NCI-H510A treated with DMSO at 0.1 percent for 48 hours (cell line): ENCODE results near the gene TBC1D2.
"Not testable (repeated sequence)": the region's sequence is repeated elsewhere in the genome, so short reads cannot be mapped to it uniquely, and the experiment has no call there.

Source experiments
- DNase-seq: peaks from one replicate; lab custom pipeline; 2025; lab: John Stamatoyannopoulos, UW

The TBC1D2 gene

DNA sequence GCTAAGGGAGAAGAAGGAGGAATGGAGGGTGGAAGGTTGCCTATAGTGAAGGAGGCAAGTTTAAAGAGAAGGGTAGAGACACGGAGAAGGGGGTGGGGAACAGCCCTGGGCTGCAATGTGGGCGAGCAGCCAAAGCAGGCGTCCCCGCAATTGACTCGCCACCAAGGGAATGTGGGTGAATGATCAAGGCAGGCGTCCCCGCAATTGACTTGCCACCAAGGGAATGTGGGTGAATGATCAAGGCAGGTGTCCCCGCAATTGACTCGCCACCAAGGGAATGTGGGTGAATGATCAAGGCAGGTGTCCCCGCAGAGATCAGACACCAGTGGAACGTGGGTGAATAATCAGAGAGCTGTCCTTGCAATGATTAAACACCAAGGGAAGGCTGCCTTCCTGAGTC is 14.8 kb upstream of the TBC1D2 start:
- not testable (repeated sequence) for DNase-seq

GRCh38 chr9:98269652-98270051 is 14.2 kb upstream of the TBC1D2 start:
- DNase-seq: not testable (repeated sequence)

DNA sequence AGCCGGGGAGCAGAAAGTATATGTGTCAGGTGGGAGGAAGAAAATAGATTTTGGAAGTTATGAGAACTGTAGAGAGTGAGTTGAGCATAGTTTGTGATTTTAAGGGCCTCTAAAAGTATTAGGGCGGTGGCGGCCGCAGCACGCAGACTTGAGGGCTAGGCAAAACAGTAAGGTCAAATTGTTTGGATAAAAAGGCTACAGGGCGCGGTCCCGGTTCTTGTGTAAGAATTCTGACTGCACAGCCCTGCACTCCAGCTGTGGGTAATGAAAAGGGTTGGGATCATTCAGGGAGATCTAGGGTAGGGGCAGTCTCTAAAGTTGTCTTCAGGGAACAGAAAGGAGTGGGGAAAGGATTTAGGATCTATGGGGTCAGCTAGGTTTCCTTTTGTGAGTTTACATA is 12.1 kb upstream of the TBC1D2 start:
- not testable (repeated sequence) for DNase-seq

GRCh38 chr9:98264516-98264915 is 9.1 kb upstream of the TBC1D2 start:
- no peak for DNase-seq

DNA sequence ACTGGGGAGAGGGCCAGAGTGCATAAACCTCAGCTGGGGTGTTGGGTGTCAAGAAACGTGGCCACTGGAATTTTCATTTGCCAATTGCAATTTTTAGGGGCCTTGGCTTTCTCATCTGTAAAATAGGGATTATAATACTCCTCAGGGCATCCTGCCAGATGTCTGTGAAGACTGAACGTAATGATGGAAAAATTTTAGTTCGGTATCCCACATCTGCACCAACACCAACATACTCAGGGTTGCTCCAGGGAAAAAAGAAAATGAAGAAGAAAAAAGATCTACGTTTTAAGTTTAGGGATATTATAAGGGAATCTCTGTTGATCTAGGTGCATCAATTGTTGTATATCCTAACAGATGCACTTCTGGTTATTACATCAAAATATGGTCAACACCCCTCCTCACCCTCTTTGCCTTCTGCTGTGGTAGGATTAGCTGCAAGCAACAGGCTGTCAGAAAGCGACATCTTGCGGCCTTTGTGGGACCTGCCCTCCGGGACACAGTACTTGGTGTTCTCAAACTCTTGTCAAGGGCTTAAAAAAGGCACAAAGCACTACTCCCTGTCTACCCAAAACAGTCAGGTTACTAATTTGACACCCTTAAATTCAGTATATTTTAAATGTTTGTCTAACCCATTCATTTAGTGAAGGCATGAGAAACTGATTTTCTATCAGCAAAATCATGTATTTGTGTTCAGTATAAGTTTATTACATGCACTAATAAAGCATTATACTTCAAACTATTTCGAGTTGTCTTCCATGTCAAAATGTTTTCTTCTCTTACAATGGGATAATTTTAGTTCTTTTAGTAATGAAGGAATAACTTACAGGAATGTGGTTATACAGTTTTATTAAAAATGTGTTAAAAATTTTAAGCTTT is 8.3 kb upstream of the TBC1D2 start:
- DNase-seq: peak; percentile 76

- no peak for DNase-seq
Measured at GRCh38 chr9:98263080-98263479, 7.6 kb upstream of the TBC1D2 start.

- DNase-seq: no peak
Measured at GRCh38 chr9:98262056-98262455, 6.6 kb upstream of the TBC1D2 start.

GRCh38 chr9:98260635-98261034 is 5.2 kb upstream of the TBC1D2 start:
- DNase-seq: no peak

- DNase-seq: no peak
Measured at GRCh38 chr9:98259791-98260190, 4.3 kb upstream of the TBC1D2 start.

DNA sequence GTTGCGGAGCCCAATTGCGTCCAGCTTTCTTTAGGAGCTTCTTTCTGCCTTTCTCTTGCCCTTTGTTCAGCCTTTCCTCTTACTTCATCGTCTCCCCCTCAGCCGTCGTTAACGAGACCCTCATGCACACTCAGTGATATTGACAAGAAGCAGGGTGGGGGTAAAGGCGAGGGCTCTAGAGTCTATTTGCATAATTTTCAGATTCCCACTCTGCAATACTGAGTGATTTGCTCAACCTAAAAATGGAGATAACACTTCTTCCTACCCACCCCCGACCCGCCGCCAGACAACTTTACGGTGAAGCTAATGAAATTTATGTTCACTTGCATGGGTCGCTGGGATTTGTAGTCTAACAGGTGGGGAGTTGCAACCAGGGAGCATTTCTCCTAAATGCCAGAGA is 1.3 kb upstream of the TBC1D2 start:
- DNase-seq: peak; percentile 33

GRCh38 chr9:98255061-98255577 is 330 bp downstream of the TBC1D2 start:
- peak; percentile 65 for DNase-seq

GRCh38 chr9:98254228-98255060 is 1.0 kb downstream of the TBC1D2 start:
- no peak for DNase-seq

DNA sequence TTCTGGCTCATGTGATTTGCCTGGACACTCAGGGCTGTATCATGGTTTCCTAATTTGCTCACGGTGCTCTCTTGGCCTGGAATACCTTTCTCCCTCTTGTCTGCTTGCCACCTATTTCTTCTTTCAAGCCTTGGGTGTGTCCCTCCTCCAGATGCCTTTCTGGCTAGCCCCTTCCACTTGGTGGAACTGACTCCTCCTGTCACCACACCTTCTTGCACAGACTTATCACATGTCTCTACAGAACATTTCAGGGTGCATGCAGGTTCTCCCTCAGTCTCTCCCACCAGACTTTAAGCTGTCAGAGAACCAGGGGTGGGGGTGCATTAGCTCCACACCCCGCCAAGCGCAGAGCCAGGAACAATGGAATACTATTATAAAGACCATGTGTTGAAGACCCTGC is 1.9 kb downstream of the TBC1D2 start:
- DNase-seq: no peak

GRCh38 chr9:98251551-98251950 is 3.9 kb downstream of the TBC1D2 start:
- no peak for DNase-seq

DNA sequence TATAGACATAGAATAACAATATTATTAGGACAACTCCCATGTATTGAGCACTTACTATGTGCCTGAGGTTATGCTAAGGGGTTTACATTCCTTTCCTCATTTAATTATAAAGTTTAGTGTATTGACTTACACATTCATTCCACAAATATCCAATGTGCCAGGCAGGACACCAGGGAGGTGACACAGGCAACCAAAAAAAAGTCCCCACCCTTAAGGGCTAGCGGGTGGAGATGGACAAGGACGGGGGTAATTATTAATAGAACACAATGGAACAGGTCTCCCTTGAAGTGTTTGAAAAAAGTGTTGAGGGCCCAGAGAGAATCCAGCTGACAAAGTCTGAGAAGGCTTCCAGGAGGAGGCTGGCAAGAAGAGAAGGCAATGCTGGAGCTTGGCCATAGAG is 5.7 kb downstream of the TBC1D2 start:
- no peak for DNase-seq

- DNase-seq: no peak
Measured at GRCh38 chr9:98248737-98249474, 6.5 kb downstream of the TBC1D2 start.

DNA sequence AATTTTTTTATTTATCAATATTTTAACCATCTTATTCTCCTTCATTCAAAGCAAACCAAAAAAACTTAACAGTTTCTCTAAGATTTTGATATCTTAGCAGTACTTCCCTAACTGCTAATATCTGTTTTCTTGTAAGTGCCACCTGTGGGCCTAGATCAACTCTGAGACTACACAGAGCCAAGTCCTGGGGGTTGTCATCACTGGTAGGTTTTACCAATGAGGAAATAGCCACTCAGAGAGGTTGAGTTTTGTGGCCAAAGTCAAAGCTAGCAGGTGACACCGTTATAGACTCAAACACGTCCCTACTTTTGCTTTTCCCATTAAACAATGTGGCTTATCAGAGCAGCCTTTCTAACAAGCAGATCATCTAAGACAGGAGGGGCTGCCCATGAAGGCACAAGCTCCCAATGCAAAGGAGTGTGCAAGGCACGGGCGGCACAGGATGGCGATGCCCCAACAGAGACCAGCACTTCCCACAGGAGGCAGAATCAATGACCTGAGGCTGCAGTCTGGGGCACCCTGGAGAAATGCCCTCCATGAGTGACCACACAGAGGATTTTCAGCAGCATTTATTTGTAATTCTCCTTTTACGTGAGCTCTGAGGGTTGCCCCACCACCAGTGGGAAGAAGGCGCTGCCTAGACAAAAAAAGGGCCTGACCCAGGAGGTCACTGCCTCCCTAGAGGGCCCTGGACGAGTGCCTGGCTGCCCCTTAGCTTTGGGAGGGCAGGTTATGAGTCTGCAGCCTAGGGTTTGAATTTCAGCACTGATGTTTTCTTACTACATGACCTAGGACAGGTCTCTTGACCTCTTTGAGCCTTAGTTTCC is 7.4 kb downstream of the TBC1D2 start:
- no peak for DNase-seq

GRCh38 chr9:98242426-98242825 is 13.0 kb downstream of the TBC1D2 start:
- DNase-seq: no peak

DNA sequence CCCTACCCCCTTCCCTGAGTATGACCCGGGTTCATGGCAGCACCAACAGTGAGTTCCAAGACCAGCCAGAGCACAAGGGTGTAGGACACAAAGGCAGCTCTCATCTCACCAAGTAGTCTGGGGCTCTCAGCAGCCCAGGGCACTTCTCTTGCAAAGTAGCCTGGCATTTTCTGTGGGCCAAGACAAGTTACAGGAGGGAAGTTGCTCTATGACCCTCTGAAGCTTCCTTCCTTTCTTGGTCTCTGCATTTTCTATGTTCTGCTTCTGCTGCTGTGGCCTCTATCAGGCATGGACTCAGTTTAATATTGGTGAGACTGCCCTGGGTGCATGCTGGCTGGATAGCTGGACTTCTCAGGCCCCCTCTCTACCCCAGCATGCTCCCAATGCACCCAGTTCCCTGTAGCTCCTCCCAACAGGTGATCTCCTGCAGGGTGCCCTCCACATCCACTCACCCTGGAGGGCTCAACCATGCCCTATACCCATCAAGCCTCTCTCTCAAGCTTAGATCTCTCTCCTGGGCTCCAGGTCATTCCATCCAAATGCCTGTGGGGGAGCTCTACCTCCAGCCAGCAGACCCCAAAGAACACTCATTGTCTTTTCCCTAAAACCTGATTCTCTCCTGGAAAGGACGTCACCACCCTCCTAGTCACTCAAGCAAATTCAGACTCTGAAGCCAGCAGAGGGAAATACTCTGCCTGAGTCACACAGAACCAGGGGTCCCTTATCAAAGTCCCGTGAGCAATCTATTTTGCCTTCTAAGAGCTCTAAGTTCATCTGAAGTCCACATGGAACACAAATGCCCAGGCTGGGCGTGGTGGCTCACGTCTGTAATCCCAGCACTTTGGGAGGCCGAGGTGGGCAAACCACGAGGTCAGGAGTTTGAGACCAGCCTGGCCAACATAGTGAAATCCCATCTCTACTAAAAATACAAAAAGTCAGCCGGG is 13.8 kb downstream of the TBC1D2 start:
- DNase-seq: no peak

DNA sequence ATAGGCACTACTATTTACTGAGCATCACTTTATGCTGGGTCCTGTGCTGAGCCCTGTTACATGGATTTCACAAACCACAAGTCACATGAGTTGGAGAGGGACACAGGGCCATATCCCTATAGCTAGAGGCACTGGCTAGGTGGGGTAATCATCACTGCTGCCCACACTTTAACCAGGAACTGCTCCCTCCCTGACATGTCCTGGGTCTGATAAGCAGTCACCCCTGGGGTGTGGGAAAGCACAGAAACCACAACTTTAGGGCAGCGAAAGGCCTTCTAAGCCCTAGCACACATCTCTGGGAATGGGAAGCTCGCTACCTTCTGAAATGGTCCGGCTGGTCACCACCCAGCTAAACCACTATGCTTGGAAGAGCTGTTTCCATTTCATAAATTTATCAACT is 15.0 kb downstream of the TBC1D2 start:
- no peak for DNase-seq
